ENCODE measurements around the gene CCL3.
"Not testable (repeated sequence)": the region's sequence is repeated elsewhere in the genome, so short reads cannot be mapped to it uniquely, and the experiment has no call there.

CCL3 gene

DNA sequence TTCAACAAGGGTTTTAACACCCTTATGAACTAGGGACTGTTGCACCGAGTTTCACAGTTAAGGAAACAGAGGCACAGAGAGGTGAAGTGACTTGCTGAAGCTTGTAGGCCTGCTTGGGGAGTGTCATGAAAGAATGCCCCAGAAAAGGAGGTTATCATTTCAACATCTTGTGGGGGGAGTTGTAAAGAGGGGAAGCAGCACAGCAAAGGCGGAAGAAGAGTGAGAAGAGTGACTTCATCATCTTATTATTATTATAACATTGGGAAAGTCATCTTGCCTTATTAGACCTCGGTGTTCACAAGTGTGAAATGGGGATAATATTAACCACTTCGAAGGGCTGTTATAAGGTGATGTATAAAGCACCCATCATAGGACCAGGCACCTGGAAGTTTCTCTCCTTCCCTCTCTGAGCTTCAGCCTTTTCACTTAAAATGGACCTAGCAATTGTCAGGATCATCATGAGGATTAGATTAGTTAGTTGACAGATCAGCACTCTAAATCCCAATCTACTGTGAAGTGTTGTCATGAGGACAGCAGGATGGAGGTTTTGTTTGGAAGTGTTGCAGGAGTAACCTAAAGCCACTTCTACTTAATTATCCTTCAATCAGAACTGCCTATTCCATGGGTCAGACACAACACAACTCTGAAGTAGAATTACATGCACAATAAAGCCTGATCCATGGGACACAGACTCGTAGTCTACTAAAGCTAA lies 16.0 kb upstream of the CCL3 start:
- Histone ChIP-seq H2AFZ (ENCODE audit: low read depth, low read length) (no peak overlapping the region), H3K9ac (ENCODE audit: low read length) (no peak overlapping the region), H3K4me2 (ENCODE audit: low read length) (no peak overlapping the region), H3K36me3 (replicated peaks; ENCODE audit: low read depth, low read length) (no peaks in the 10 kb centered on the region), H3K9me3 (ENCODE audit: insufficient read depth, low read length) (no peaks in the 10 kb centered on the region), H3K27ac (ENCODE audit: low read length) (no peak overlapping the region), H4K20me1 (ENCODE audit: insufficient read depth, low read length) (no peaks in the 10 kb centered on the region), H3K27me3 (ENCODE audit: low read depth, low read length) (peaks cover 42% of the 10 kb centered on the region), H3K4me3 (ENCODE audit: low read length) (no peak overlapping the region), H3K4me1 (ENCODE audit: low read length) (peaks cover 27% of the 10 kb centered on the region), H3K79me2 (ENCODE audit: low read length) (no peaks in the 10 kb centered on the region)
- no peak for TF ChIP-seq EZH2phosphoT487 (IDR thresholded peaks at IDR 0.05; ENCODE audit: low read depth)
- TF ChIP-seq, protein P1, sequence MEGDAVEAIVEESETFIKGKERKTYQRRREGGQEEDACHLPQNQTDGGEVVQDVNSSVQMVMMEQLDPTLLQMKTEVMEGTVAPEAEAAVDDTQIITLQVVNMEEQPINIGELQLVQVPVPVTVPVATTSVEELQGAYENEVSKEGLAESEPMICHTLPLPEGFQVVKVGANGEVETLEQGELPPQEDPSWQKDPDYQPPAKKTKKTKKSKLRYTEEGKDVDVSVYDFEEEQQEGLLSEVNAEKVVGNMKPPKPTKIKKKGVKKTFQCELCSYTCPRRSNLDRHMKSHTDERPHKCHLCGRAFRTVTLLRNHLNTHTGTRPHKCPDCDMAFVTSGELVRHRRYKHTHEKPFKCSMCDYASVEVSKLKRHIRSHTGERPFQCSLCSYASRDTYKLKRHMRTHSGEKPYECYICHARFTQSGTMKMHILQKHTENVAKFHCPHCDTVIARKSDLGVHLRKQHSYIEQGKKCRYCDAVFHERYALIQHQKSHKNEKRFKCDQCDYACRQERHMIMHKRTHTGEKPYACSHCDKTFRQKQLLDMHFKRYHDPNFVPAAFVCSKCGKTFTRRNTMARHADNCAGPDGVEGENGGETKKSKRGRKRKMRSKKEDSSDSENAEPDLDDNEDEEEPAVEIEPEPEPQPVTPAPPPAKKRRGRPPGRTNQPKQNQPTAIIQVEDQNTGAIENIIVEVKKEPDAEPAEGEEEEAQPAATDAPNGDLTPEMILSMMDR (IDR thresholded peaks at IDR 0.05; ENCODE audit: low read depth, low read length), result no peak

DNA sequence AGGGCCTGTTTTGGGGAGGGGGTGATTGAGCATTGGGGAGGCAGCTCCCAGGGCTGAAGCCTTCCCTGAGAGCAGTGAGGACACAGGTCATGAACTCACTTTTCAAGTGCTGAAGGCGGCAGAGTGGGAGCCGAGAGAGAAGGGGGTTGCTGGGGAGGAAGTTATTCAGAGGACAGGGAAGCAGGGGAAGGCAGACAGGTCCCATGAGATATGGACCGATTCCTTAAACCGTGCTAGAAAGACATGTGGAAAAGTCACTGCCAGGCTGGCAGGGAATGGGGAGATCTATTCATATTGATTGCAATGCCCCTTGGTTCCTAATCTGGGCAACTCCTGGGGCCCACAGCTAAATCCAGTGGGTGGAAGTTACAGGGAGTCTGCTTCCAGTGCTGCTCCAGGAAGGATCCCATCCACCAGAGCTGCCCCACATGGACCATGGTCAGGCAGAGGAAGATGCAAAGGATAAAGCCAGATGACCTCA lies 14.8 kb upstream of the CCL3 start:
- Histone ChIP-seq H4K20me1 (ENCODE audit: insufficient read depth, low read length) (no peaks in the 10 kb centered on the region), H3K79me2 (ENCODE audit: low read length) (no peaks in the 10 kb centered on the region), H3K4me1 (ENCODE audit: low read length) (peaks cover 33% of the 10 kb centered on the region), H3K9me3 (ENCODE audit: insufficient read depth, low read length) (no peaks in the 10 kb centered on the region), H3K36me3 (replicated peaks; ENCODE audit: low read depth, low read length) (no peaks in the 10 kb centered on the region), H3K27ac (ENCODE audit: low read length) (no peak overlapping the region), H2AFZ (ENCODE audit: low read depth, low read length) (no peak overlapping the region), H3K4me2 (ENCODE audit: low read length) (no peak overlapping the region), H3K4me3 (ENCODE audit: low read length) (no peak overlapping the region), H3K9ac (ENCODE audit: low read length) (no peak overlapping the region), H3K27me3 (ENCODE audit: low read depth, low read length) (peaks cover 49% of the 10 kb centered on the region)
- TF ChIP-seq, protein P1 (IDR thresholded peaks at IDR 0.05; ENCODE audit: low read depth, low read length), result no peak
- TF ChIP-seq EZH2phosphoT487 (IDR thresholded peaks at IDR 0.05; ENCODE audit: low read depth), result no peak

DNA sequence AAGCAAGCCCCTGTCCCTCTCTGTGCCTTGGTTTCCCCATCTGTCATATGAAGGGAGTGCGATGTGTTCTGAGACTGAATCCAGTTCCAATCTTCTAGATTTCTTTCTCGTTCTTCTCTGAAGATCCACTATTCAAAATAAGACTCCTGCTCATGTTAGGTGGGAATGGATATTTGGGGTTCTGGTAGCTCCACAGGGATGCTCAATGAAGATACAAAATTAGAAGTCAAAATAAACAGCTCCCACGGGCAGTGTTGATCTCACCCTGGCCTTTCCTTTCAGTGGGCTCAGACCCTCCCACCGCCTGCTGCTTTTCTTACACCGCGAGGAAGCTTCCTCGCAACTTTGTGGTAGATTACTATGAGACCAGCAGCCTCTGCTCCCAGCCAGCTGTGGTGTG lies 14.3 kb upstream of the CCL3 start:
- H4K20me1 ChIP-seq (ENCODE audit: insufficient read depth, low read length); H3K36me3 ChIP-seq (replicated peaks; ENCODE audit: low read depth, low read length); H2AFZ ChIP-seq (ENCODE audit: low read depth, low read length); H3K4me2 ChIP-seq (ENCODE audit: low read length); H3K9me3 ChIP-seq (ENCODE audit: insufficient read depth, low read length); H3K79me2 ChIP-seq (ENCODE audit: low read length); H3K27ac ChIP-seq (ENCODE audit: low read length); H3K4me3 ChIP-seq (ENCODE audit: low read length); H3K9ac ChIP-seq (ENCODE audit: low read length): not testable (repeated sequence)
- peaks cover 54% of the 10 kb centered on the region for H3K27me3 ChIP-seq (ENCODE audit: low read depth, low read length)
- peaks cover 34% of the 10 kb centered on the region for H3K4me1 ChIP-seq (ENCODE audit: low read length)

DNA sequence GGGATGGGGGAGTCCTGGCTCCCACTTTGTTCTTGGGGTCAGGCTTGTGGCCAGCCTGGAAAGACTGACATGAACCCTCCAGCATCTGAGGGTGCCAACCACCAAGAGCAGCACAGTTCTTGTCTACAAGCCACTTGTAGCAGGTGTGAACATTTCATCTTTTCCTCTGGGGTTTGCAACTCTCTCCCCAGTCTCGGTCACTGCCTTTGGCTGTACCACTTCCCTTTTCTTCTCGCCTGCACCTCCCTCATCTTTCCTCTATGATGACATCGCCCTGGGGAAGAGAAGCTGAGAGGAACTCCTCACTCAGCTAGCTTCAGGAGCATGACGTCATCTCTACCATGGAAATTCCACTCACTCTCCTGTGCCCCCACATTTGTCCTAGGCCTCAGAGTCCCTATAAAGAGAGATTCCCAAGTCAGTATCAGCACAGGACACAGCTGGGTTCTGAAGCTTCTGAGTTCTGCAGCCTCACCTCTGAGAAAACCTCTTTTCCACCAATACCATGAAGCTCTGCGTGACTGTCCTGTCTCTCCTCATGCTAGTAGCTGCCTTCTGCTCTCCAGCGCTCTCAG lies 13.5 kb upstream of the CCL3 start, which contains the start of gene CCL4:
Gene CCL4, plus strand, starts transcription at position 427 of the 575 bp plus-strand sequence. Its CDS starts 79 bp downstream, at position 506.
- Histone ChIP-seq H3K4me2 (ENCODE audit: low read length) (peak within 1 kb of the TSS; percentile 52), H3K27me3 (ENCODE audit: low read depth, low read length) (peaks cover 52% of the 10 kb centered on the region), H3K27ac (ENCODE audit: low read length) (peak within 1 kb of the TSS; percentile 22; the same call in 1 of the 2 replicates), H3K4me1 (ENCODE audit: low read length) (peaks cover 34% of the 10 kb centered on the region)
- H3K36me3 ChIP-seq (replicated peaks; ENCODE audit: low read depth, low read length); H3K4me3 ChIP-seq (ENCODE audit: low read length); H3K9me3 ChIP-seq (ENCODE audit: insufficient read depth, low read length); H4K20me1 ChIP-seq (ENCODE audit: insufficient read depth, low read length); H2AFZ ChIP-seq (ENCODE audit: low read depth, low read length); H3K79me2 ChIP-seq (ENCODE audit: low read length); H3K9ac ChIP-seq (ENCODE audit: low read length): not testable (repeated sequence)

DNA sequence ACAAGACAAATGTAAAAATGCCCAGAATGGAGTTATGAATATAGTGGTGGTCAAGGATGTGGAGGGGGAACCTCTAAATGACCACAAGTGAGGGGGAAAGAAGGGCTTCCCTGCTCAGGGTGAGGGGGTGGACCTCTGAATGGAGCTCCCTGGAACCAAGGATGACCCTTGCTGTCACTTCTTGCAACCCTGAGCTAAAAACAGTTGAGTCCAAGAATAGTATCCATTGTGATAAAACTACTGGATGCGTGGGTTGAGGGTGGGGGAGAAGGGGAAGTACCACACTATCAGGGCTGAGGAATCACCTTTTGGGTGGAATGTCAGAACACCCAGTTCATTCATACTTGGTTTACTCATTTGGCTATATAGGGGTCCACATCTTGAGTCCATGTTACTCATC lies 9.1 kb upstream of the CCL3 start:
- H3K4me3 ChIP-seq (ENCODE audit: low read length); H3K9me3 ChIP-seq (ENCODE audit: insufficient read depth, low read length); H3K79me2 ChIP-seq (ENCODE audit: low read length); H3K36me3 ChIP-seq (replicated peaks; ENCODE audit: low read depth, low read length); H3K27ac ChIP-seq (ENCODE audit: low read length); H4K20me1 ChIP-seq (ENCODE audit: insufficient read depth, low read length); H3K4me2 ChIP-seq (ENCODE audit: low read length); H2AFZ ChIP-seq (ENCODE audit: low read depth, low read length); H3K9ac ChIP-seq (ENCODE audit: low read length): not testable (repeated sequence)
- Histone ChIP-seq H3K4me1 (ENCODE audit: low read length) (peaks cover 24% of the 10 kb centered on the region), H3K27me3 (ENCODE audit: low read depth, low read length) (peaks cover 30% of the 10 kb centered on the region)
